Right kidney (tissue), 9 donors: ENCODE data around the gene CMC4.
A peak's percentile ranks its signal among the peaks of the same experiment; 100 is the strongest.

Experiments used
- DNase-seq: peaks from one replicate; pipeline ENCODE4 v3.0.0-alpha.2; 2016
- long read RNA-seq, 8 donors: transcript quantifications; one replicate each; lab custom pipeline, GENCODE V29; 2026

CMC4 gene, protein sequence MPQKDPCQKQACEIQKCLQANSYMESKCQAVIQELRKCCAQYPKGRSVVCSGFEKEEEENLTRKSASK
- long read RNA-seq, donor 1, transcript CMC4-202 (3 exons, 1,107 nt) = major isoform, 13 of 13 reads
- long read RNA-seq, donor 1, partial matches to known transcripts = 0 of 13 reads
- long read RNA-seq, donor 1, other reads (novel, unspliced or antisense) = 0 of 13 reads
- long read RNA-seq, donor 2, transcript CMC4-202 (3 exons, 1,107 nt) = major isoform, 17 of 17 reads
- long read RNA-seq, donor 2, partial matches to known transcripts = 0 of 17 reads
- long read RNA-seq, donor 2, other reads (novel, unspliced or antisense) = 0 of 17 reads
- long read RNA-seq, donor 3, partial matches to known transcripts = 0 of 3 reads
- long read RNA-seq, donor 3, other reads (novel, unspliced or antisense) = 0 of 3 reads
- long read RNA-seq, donor 4, transcript CMC4-202 (3 exons, 1,107 nt) = major isoform, 10 of 10 reads
- long read RNA-seq, donor 4, partial matches to known transcripts = 0 of 10 reads
- long read RNA-seq, donor 4, other reads (novel, unspliced or antisense) = 0 of 10 reads
- long read RNA-seq, donor 5, transcript CMC4-202 (3 exons, 1,107 nt) = major isoform, 15 of 34 reads
- long read RNA-seq, donor 5, partial matches to known transcripts = 0 of 34 reads
- long read RNA-seq, donor 5, other reads (novel, unspliced or antisense) = 18 of 34 reads
- long read RNA-seq, donor 6, transcript CMC4-202 (3 exons, 1,107 nt) = major isoform, 14 of 14 reads
- long read RNA-seq, donor 6, partial matches to known transcripts = 0 of 14 reads
- long read RNA-seq, donor 6, other reads (novel, unspliced or antisense) = 0 of 14 reads
- long read RNA-seq, donor 7, transcript CMC4-202 (3 exons, 1,107 nt) = major isoform, 13 of 13 reads
- long read RNA-seq, donor 7, partial matches to known transcripts = 0 of 13 reads
- long read RNA-seq, donor 7, other reads (novel, unspliced or antisense) = 0 of 13 reads
- long read RNA-seq, donor 8, transcript CMC4-202 (3 exons, 1,107 nt) = major isoform, 11 of 24 reads
- long read RNA-seq, donor 8, partial matches to known transcripts = 6 of 24 reads
- long read RNA-seq, donor 8, other reads (novel, unspliced or antisense) = 7 of 24 reads

DNA sequence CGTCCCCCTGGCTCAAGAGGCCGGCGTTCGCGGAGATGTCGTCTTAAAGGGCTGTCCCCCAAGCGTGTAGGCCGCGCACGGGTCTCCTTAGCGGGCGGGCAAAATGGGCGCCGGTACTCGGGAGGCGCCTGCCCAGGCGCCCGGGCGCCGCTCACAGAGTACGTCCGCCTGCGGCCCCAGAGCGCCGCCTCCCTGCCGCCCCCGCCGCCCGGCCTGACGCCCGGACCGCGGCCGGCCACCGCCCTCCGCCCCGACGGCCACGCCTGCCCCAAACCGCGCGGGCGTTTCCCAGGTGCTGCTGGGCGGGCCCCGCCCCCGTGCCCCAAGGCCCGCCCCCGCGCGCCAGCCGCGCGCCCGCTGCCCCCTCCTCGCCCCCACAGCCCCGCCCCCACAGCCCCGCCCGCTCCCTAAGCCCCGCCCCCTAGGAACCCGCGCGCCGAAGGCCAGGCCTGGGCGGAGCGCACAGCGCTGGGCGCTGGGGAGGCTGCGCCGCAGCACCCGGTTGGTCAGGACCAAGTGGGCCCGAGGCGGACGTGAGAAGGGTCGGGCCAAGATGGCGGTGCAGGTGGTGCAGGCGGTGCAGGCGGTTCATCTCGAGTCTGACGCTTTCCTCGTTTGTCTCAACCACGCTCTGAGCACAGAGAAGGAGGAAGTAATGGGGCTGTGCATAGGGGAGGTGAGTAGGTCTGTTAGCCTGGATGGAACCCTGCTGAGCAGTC, at the start of gene CMC4, which contains the start of the genes BRCC3 and MTCP1:
CMC4 (minus strand) TSS at position 162 of the 719 bp plus-strand sequence. CDS start 7,113 bp downstream, outside the sequence.
BRCC3 (plus strand) TSS at position 534 of the 719 bp plus-strand sequence; CDS start at position 554, 20 bp downstream.
MTCP1 (minus strand) TSS at position 162 of the 719 bp plus-strand sequence. CDS start 5,126 bp downstream, outside the sequence.
- DNase-seq = peak; percentile 78

GRCh38 chrX:155115174-155115819, 44.4 kb upstream of the CMC4 start:
- DNase-seq = no peak

DNA sequence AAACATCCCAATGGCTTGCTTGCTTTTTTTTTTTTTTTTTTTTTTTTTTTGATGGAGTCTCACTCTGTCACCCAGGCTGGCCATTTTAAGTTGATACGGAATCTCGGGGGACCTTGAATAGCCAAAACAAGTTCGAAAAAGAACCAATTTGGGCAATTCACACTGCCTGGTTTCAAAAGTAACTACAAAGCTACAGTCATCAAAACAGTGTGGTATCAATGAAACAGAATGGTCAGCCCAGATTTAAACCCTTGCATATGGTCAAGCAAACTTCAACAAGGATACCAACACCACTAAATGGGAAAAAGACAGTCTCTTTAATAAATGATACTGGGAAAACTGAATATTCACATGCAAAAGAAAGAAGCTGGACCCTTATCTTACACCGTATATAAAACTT, 42.2 kb upstream of the CMC4 start:
- no peak for DNase-seq

DNA sequence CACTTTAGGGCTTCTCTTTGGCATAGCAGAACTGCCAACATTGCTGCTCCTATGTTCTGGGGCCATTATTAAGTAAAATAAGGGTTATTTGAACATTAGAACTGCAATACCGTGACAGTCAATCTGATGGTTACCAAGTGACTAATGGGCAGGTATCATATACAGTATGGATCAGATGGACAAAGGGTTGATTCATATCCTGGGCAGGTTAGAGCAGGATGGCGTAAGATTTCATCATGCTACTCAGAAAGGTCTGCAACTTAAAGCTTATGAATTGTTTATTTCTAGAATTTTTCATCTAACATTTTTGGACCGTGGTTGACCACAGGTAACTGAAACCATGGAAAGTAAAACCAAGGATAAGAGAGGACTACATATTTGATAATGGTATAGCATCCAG, 41.2 kb upstream of the CMC4 start:
- DNase-seq = no peak

DNA sequence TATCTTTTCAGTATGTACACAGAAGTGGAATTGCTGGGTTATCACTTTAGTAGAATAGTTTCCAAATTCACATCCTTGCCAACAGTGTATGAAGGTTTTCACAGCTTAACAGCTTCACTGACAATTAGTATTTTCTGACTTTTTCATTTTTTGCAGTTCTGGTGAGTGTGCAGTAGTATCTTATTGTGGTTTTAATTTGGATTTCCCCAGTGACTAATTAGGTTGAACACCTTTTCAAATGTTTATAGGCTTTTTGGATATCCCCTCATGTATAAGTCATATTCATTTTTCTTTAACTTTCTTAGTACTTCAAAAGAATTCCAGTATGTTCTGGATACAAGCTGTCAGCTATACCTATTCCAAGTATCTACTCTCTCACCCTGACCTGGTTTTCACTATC, 37.5 kb upstream of the CMC4 start:
- DNase-seq = no peak

DNA sequence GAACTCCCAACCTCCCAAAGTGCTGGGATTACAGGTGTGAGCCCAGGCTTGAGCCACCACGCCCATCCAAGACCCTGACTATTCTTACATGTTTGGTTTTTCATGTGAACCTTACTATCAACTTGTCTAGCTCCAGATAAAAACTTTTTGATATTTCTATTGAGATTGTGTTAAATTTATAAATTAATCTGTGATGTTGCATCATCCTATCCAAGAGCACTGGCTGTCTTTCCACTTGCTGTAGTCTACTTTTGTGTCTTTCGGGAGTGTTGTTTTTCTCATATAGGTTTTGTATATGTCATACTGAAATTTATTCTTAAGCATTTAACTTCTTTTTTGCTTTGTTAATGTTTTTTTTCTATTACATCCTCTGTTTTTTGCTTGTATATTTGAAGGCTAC, 35.0 kb upstream of the CMC4 start:
- no peak for DNase-seq

DNA sequence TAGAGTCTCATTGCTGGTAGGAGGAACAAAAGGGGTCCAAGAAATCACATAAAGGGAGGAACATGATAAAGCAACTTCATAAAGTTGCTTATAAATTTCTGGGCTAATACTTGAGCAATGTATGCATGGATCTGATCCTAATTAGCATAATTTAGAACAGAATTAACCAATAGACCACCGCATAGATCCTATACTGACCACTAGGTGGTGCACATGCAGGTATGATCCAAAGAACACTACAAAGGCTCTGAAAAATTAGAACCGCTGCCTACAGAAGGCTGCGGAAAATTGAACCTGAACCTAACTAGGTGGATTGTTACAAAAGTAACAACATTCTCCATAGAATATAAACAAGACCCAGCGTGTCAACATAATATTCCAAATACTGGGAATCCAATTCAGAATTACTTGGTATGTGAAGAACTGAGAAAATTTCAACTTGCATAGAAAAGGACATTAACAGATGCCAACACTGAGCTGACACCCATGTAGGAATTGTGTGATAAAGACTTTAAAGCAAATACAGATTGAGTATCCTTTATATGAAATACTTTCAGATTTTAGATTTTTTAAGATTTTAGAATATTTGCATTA, 23.6 kb upstream of the CMC4 start:
- no peak for DNase-seq

DNA sequence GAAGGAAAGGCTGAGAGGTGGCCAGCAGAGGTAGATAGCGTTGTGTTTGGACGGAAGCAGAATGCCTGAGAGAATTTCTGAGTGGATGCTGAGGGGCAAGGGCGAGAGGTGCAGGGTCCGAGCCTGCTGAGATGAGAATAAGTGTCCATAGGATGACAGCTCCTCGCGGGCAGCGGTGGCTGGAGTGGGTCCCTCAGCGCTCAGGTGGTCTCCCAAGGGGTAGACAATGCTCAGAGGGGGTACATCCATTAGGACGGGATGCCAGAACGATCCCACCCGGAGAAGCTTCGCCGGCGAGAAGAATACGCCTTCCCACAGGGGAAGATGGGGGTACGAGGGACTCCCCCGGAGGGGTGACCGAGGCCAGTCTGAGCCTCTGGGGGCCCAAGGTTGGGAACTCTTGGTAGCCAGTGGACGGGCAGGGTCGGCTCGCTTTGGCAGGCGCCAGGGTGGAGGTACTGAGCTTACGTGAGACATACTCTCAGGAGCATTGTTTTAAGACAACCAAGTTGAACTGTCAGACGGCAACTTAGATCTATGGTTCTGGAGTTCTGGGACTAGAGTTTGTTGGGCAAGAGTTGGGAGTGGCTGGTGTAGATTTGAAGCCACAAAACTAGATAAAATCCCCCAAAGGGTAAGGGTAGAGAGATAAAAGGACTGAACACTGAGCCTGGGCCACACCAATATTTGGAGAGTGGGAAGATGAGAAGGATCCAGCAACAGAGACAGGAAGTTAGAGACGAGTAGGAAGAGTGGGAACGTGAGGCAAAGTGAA, 16.2 kb upstream of the CMC4 start:
- no peak for DNase-seq

DNA sequence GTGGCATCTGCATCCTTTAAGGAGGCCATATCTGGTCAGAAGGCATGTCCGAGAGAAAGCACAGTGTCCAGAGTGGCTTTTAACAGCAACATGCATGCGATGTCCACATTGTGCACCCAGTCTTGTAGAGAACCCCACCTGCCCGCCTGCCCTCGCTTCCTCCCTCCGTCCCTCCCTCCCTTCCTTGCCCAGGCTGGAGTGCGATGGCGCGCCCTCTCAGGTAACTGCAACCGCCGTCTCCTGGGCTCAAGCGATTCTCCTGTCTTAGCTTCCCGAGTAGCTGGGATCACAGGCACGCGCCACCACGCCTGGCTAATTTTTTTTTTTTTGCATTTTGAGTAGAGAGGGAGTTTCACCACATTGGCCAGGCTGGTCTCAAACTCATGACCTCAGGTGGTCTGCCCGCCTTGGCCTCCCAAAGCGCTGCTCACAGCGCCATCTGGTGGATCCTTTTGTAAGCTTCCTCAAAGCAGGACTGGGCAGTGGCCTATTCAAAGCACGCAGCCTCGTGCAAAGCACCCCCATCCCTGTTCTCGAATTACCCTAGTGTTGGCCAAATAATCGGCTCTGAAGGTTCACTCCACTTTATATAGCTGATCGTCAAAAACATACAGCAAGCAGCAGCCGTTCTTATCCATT, 15.4 kb upstream of the CMC4 start:
- DNase-seq = no peak

GRCh38 chrX:155071694-155072280, 851 bp upstream of the CMC4 start:
- DNase-seq = no peak

DNA sequence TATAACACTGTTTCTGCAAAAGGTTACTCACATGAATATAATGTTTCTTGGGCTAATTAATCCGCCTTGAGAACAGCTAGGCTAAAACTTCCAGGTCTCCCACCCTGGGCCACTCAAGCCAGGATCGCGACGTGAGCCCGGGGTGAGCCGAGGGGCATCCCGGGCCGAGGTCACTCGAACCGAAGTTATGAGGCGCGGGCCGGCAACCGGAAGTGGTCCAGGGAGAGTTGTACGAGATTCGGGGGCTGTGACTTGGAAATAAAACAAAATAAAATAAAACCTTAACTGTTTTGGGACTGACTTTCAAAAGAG, 317 bp downstream of the CMC4 start:
- DNase-seq = peak; percentile 69

DNA sequence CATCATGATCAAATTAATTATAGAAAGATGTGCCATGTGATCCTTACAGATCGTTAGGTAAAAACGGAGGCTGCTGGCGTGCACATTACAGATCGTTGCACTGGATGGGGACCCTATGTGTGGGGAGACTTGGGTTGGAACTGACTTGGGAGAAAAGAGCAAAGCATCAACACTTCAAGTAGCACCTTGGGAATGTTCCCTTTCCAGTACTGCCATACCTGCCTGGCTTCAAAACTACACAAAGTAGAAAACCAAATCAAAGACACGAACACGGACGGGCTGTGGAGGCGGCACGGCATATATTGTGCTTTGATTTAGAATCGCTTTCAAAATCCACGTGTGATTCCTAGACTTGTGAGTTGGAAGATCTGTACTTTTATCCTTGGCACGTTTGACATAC, 898 bp downstream of the CMC4 start:
- peak; percentile 16 for DNase-seq

- no peak for DNase-seq
Measured at GRCh38 chrX:155069414-155069813, 1.5 kb downstream of the CMC4 start.

- no peak for DNase-seq
Measured at GRCh38 chrX:155068165-155068564, 2.8 kb downstream of the CMC4 start.

DNA sequence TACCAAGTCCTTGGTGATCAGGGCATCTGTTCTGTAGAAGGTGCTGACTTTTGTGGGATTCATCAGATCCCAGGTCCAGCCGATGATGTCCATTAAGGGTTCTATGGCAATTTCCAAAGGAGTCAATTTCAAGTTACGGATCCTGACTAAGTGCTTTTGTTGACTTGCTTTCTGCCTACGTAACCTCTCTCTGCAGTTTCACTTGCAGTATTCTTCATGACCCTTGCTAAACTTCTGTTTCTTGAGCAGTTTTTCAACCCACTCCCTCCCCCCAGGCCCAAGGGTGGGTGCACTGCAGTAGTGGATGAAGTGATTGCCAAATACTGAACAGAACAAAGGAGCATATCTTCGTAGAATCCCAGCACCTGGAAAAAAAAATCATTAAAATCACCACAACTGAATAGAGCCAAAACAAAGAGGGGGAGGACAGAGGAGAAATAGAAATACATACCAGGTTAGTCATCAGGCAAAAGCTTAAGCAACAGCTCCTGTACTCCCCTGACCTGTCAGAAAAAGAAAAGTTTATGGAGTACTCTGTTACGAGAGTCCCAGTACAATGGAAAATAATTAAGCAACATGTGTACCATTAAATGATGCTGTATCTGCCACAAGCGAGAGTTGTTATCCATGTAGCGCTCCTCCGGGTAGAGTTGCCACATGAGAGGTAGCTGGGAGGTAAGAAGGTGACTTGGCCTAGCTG, 5.8 kb downstream of the CMC4 start:
- no peak for DNase-seq

GRCh38 chrX:155061760-155062159, 9.2 kb downstream of the CMC4 start:
- no peak for DNase-seq

DNA sequence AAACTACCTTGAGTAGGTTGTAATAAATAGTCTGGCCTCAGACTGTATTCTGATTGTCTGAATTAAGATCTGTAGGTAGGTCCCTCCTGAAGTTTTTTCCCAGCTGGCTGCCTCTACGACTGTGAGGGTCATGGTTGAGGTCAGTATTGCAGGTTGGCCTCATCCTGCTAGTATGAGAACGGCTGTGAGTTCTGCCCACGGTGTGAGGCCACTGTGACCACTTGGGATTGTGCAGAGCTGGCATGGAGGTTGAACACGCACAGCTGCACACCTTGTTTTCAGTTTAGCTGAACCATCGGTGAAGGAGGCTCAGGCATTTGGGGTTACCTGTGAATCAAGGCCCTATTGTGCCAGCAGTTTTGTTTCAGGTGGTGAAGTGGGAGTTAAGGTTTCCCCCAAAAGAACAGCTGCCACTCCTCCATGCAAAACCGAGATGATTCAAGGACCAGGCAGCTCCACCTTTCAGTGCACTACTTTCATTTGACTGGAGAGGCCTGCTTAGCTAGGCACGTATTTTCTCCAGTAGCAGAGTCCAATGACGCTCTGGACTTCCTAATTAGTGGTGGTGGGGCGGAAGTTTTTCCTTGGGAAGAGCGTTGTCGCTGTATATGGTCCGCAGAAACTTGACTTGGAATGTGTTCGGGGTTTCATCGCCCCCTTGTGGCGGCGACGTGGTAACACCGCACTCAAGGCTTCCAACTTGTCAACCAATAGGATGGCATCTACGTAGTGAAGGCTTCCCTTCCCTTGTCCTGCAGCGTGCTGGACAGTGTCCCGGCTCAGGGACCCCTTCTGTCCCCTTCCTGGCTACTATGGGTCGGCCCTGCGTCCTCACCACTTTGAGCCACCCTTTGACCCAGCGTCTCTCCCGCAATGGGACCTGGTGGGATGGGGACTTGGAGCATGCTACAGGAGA, 13.8 kb downstream of the CMC4 start:
- peak; percentile 42 for DNase-seq

DNA sequence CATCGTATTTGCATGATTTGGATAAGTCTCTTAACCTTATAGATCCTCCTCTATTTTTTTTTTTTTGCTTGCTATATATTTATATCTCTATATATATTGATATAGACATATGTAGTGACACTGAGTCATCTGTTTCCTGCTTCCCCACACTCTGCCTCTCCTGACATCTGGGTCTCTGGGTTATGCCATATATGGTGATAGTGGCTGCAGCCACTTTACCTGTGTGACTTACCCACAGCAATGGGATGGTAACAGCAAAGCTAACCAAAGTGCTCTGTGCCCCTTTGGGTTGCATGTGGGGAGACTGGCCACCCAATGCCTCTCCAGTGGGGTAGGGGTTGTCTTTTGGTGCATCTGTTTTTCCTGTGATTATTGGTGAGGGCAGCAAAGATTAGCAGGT, 14.5 kb downstream of the CMC4 start:
- DNase-seq = no peak
